MM.1S (cell line): Measurements from ENCODE around the gene MACROD1.

ENCODE experiments used
- CTCF ChIP-seq: fragments of 300-600 bp; sonication (generic); IDR thresholded peaks from 2 replicates; pipeline ENCODE4 v1.5.1; 2016; ENCODE audit warnings: antibody characterized with exemption, low read length, mixed read lengths
- EZH2 ChIP-seq: fragments of 300-600 bp; sonication (generic); optimal IDR thresholded peaks from 2 replicates; pipeline ENCODE3; 2017; ENCODE audit warnings: low read depth, mild to moderate bottlenecking, antibody characterized with exemption, low read length, mixed read lengths
- EZH2phosphoT487 ChIP-seq: fragments of 300-600 bp; sonication (generic); IDR thresholded peaks from 2 replicates; pipeline ENCODE4 v1.6.1; 2018; ENCODE audit warnings: antibody characterized with exemption, low read length

GRCh38 chr11:64120951-64121569 lies 44.9 kb downstream of the MACROD1 start:
- TF ChIP-seq CTCF (no peak), EZH2 (no peak), EZH2phosphoT487 (no peak)
